ENCODE measurements around the gene PRR22.
"Not testable (repeated sequence)": the region's sequence is repeated elsewhere in the genome, so short reads cannot be mapped to it uniquely, and the experiment has no call there.

PRR22 gene

GRCh38 chr19:5738423-5738822, 46.1 kb downstream of the PRR22 start:
- H3K27me3 ChIP-seq, result no peaks in the 10 kb centered on the region
- no peak overlapping the region for H3K4me2 ChIP-seq
- H3K36me3 ChIP-seq, result no peaks in the 10 kb centered on the region
- TF ChIP-seq Cebpa-rat (IDR thresholded peaks at IDR 0.05), result no peak
- no peak overlapping the region for H3K27ac ChIP-seq
- H3K4me3 ChIP-seq, result no peak overlapping the region
- no peaks in the 10 kb centered on the region for H4K20me1 ChIP-seq
- no peaks in the 10 kb centered on the region for H3K9me3 ChIP-seq
- no peak overlapping the region for H3K9ac ChIP-seq
- 0 out of 2 replicates have a peak, but pooled peaks cover 1% of the 10 kb centered on the region for H3K4me1 ChIP-seq

DNA sequence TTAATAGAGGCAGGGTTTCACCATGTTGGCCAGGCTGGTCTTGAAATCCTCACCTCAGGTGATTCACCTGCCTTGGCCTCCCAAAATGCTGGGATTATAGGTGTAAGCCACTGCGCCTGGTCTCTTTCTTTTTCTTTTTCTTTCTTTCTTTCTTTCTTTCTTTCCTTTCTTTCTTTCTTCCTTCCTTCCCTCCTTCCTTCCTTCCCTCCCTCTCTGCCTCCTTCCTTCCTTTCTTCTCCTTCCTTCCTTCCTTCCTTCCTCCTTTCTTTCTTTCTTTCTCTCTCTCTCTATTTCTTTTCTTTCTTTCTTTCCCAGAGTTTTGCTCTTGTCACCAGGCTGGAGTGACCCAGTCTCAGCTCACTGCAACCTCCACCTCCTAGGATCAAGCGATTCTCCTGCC, 51.4 kb downstream of the PRR22 start:
- not testable (repeated sequence) for H4K20me1 ChIP-seq, H3K4me3 ChIP-seq, H3K4me1 ChIP-seq, H3K36me3 ChIP-seq, H3K27ac ChIP-seq, H3K9ac ChIP-seq, H3K27me3 ChIP-seq, H3K9me3 ChIP-seq
- H3K4me2 ChIP-seq, result 0 out of 2 replicates have a peak overlapping the region, but pooled peaks have one; percentile 12

Measured in BLaER1 (cell line).